GM12878 (cell line): ENCODE measurements around the gene XIRP1. TPM values are rescaled to one million over a fixed set of nuclear protein-coding genes. Genes with fewer than 3 reads are reported as not detected.
"Not testable (repeated sequence)": the region's sequence is repeated elsewhere in the genome, so short reads cannot be mapped to it uniquely, and the experiment has no call there.

ENCODE experiments used
- ATAC-seq: fragments of 200-7000 bp; cut with Tn5 transposase; 3 replicates; pipeline ENCODE4 v1.9.1; 2020; ENCODE audit warnings: mild to moderate bottlenecking, moderate library complexity
- BruUV-seq: library from RNA; stranded (reverse); fragments of 400-500 nt; replicated peaks from 2 replicates; lab custom pipeline; 2021; lab: Mats Ljungman, UMichigan
- CTCF ChIA-PET: fragments of 300-600 bp; sonication (Branson Sonifier 250); formaldehyde crosslinking; extraction: SDS; loops from one replicate; lab custom pipeline; 2021; ENCODE audit warnings: inconsistent platforms; lab: Yijun Ruan, JAX
- POLR2A ChIA-PET: fragments of 350-600 bp; formaldehyde crosslinking; extraction: SDS; loops from one replicate; lab custom pipeline; 2021; ENCODE audit warnings: inconsistent platforms; lab: Charles Lee
- RAD21 ChIA-PET: fragments of 300-600 bp; sonication (Branson Sonifier 250); formaldehyde crosslinking; loops from one replicate; lab custom pipeline; 2023; ENCODE audit warnings: antibody characterized with exemption; ENCODE audit not compliant: unreplicated experiment; lab: Charles Lee
- SMC1A ChIA-PET: fragments of 300-600 bp; sonication (Branson Sonifier 250); formaldehyde crosslinking; loops from one replicate; lab custom pipeline; 2023; ENCODE audit not compliant: unreplicated experiment, uncharacterized antibody; lab: Charles Lee
- DNase-seq: peaks from one replicate; pipeline ENCODE4 v3.0.0-alpha.2; 2011; ENCODE audit warnings: low read depth, low spot score
- FAIRE-seq: peaks from 3 replicates; lab custom pipeline; 2011; peaks lifted over from hg19 to GRCh38; lab: Jason Lieb, UNC
- H2AFZ ChIP-seq: 2 replicates; pipeline ENCODE4 v1.6.0; 2011; ENCODE audit warnings: low read depth, low read length, control low read depth; ENCODE audit not compliant: control insufficient read depth
- H3K27ac ChIP-seq: 2 replicates; pipeline ENCODE4 v1.5.1; 2011; ENCODE audit warnings: control low read depth; ENCODE audit not compliant: control insufficient read depth, insufficient read depth
- H3K27me3 ChIP-seq, 2 experiments: replicated peaks in 1 of 2; 2 replicates each; pipeline versions ENCODE4 v1.6.0 to v1.6.1; 2011; ENCODE audit warnings: low read length in 1 of 2; ENCODE audit not compliant: control insufficient read depth in 2 of 2, insufficient read depth in 2 of 2
- H3K36me3 ChIP-seq, 2 experiments: 2 replicates each; pipeline ENCODE4 v1.5.1; 2011; ENCODE audit warnings: low read length in 1 of 2; ENCODE audit not compliant: control insufficient read depth in 2 of 2, insufficient read depth in 2 of 2
- H3K4me1 ChIP-seq: 2 replicates; pipeline ENCODE4 v1.6.1; 2011; ENCODE audit warnings: mild to moderate bottlenecking, low read length, moderate library complexity, mixed read lengths; ENCODE audit not compliant: control insufficient read depth, insufficient read depth
- H3K4me2 ChIP-seq: 2 replicates; pipeline ENCODE4 v1.6.0; 2011; ENCODE audit warnings: control low read depth; ENCODE audit not compliant: control insufficient read depth, insufficient read depth
- H3K4me3 ChIP-seq: fragments of 200-600 bp; sonication (generic); 2 replicates; pipeline ENCODE4 v1.5.1; 2016
- H3K79me2 ChIP-seq: 2 replicates; pipeline ENCODE4 v1.6.0; 2011; ENCODE audit warnings: low read length; ENCODE audit not compliant: control insufficient read depth, insufficient read depth
- H3K9ac ChIP-seq: 2 replicates; pipeline ENCODE4 v1.8.0; 2011; ENCODE audit warnings: low read length, control low read depth, mixed read lengths; ENCODE audit not compliant: control insufficient read depth, insufficient read depth
- H3K9me3 ChIP-seq: replicated peaks from 3 replicates; pipeline ENCODE4 v1.5.1; 2011; ENCODE audit warnings: mild to moderate bottlenecking, low read length; ENCODE audit not compliant: control insufficient read depth, insufficient read depth
- H4K20me1 ChIP-seq: 2 replicates; pipeline ENCODE4 v1.6.0; 2011; ENCODE audit not compliant: control insufficient read depth, insufficient read depth
- HCFC1 ChIP-seq: fragments of 150-350 bp; IDR thresholded peaks from 2 replicates; pipeline ENCODE4 v1.6.1; 2014; ENCODE audit warnings: low read length
- TAF1 ChIP-seq: IDR thresholded peaks from 2 replicates; pipeline ENCODE4 v1.6.1; 2011; ENCODE audit warnings: mild to moderate bottlenecking, low read depth, low read length, borderline replicate concordance
- WGBS: methylation state at CpG from one replicate; pipeline ENCODE4 v1.1.6; 2016; ENCODE audit warnings: low lambda C conversion rate; ENCODE audit not compliant: insufficient replicate concordance, insufficient coverage; ENCODE audit errors: missing lambda C conversion rate; 5-methylcytosine and 5-hydroxymethylcytosine counted together
- in situ Hi-C: fragments of 300-500 bp; cut with MboI; formaldehyde crosslinking; loops from 9 replicates; pipeline ENCODE4 v1.14.3; 2018; ENCODE audit warnings: mixed read lengths
- intact Hi-C: fragments of 100-400 bp; cut with micrococcal nuclease; formaldehyde crosslinking; loops from one replicate; pipeline ENCODE4 v1.14.2; 2022; ENCODE audit not compliant: unreplicated experiment
- polyA plus RNA-seq, 11 experiments: library from polyadenylated mRNA; depleted of rRNA in 4 of 11; unstranded in 6 of 11; stranded (reverse) in 5 of 11; fragments of >200 nt; fragmentation: Nextera tagmentation in 4 of 11; fragmentation: Illumina TruSeq in 1 of 11; extraction: Ambion mirVana in 4 of 11; extraction: Trizol in 1 of 11; gene quantifications; 1 replicate in 1 of 11; 2 replicates in 10 of 11; pipeline versions ENCODE4 v1.2.1 to v1.2.3, GENCODE V29; 2011 to 2016; ENCODE audit warnings: inconsistent platforms in 2 of 11, missing spikeins in 2 of 11, low read depth in 1 of 11
- total RNA-seq, 4 experiments: library from RNA; depleted of rRNA in 3 of 4; stranded (reverse); fragments of >200 nt in 3 of 4; fragmentation: Illumina TruSeq in 1 of 4; extraction: Trizol in 1 of 4; gene quantifications; 2 replicates each; pipeline versions ENCODE4 v1.2.1 to v1.2.3, GENCODE V29; 2013 to 2021

XIRP1 gene
- total and polyA plus RNA-seq, 10 of the 15 experiments (the other 5 are each of a cell fraction or from before 2014, with no cell fraction given), result 0.03 to 0.38 (median 0.08) TPM; not detected in 1

DNA sequence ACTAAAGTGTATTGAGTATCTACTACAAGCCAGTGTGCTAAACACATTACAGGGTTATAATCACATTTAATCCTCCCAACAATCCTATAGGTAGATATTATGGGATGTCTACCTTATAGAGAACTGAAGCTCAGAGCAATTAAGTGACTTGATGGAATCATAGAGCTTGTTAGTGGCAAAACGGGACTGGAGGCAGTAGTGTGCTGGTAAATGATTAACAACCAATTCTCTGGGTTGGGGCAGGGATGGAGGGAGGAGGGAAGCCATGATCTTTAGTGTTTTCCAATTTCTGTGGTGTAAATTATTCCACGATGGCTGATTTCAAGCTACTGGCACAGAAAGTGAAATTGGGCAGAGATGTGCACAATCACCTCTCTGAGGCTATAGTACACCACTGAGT, 20.5 kb downstream of the XIRP1 start:
- Histone ChIP-seq H3K4me1 (no peaks in the 10 kb centered on the region), H3K9me3 (no peaks in the 10 kb centered on the region), H3K4me3 (no peak overlapping the region), H3K9ac (no peak overlapping the region), H3K36me3 (no peaks in the 10 kb centered on the region), H3K4me2 (no peak overlapping the region), H3K27ac (no peak overlapping the region), H4K20me1 (no peaks in the 10 kb centered on the region), H3K27me3 (no peaks in the 10 kb centered on the region; a peak in 1 of 4 replicates), H2AFZ (no peak overlapping the region), H3K79me2 (no peaks in the 10 kb centered on the region)
- in situ Hi-C loops (no loop called here), intact Hi-C loops (no loop called here)
- TF ChIP-seq HCFC1 (no peak), TAF1 (no peak)
- SMC1A ChIA-PET, result interaction anchor here (1.1 to 2.0 kb wide), 5 partner anchors 10 to 64 kb away, joined by 3 to 9 read pairs (median 5); partner anchors contain the start of genes GORASP1 and TTC21A
- POLR2A ChIA-PET, result no interaction called here
- peak; percentile 25; the same call in 1 of the 3 replicates for ATAC-seq
- CTCF ChIA-PET, result interaction anchor here (0.6 to 2.7 kb wide), 8 partner anchors 8 to 172 kb away, joined by 3 to 14 read pairs (median 4); no protein-coding TSS in a partner anchor
- no TSS peak for BruUV-seq
- DNase-seq, result no peak
- RAD21 ChIA-PET, result interaction anchor here (1.5 to 1.9 kb wide), 3 partner anchors 16 to 116 kb away, joined by 4 to 8 read pairs (median 7); no protein-coding TSS in a partner anchor
- WGBS, result 20% methylated on average over 2 of the region's 2 CpGs
- FAIRE-seq, result no peak

DNA sequence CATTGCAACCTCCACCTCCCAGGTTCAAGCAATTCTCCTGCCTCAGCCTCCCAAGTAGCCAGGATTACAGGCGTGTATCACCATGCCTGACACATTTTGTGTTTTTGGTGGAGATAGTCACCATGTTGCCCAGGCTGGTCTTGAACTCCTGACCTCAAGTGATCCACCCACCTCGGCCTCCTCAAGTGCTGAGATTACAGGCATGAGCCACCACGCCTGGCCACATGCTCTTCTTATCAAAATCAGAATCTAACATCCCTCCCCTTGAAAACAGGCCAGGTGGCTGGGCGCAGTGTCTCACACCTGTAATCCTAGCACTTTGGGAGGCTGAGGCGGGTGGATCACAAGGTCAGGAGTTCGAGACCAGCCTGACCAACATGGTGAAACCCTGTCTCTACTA, 21.5 kb downstream of the XIRP1 start:
- H4K20me1 ChIP-seq, BruUV-seq, H3K4me3 ChIP-seq, POLR2A ChIA-PET, H3K9me3 ChIP-seq, H3K4me2 ChIP-seq, H3K9ac ChIP-seq, in situ Hi-C loops, H3K27ac ChIP-seq, H3K27me3 ChIP-seq, H3K79me2 ChIP-seq, FAIRE-seq, intact Hi-C loops, DNase-seq, H2AFZ ChIP-seq, H3K36me3 ChIP-seq, ATAC-seq, H3K4me1 ChIP-seq: not testable (repeated sequence)
- SMC1A ChIA-PET, result interaction anchor here (0.7 to 1.4 kb wide), 3 partner anchors 21 to 145 kb away, joined by 3 to 5 read pairs (median 5); partner anchors contain the start of genes GORASP1 and TTC21A
- RAD21 ChIA-PET, result interaction anchor here (1.9 kb wide), 1 partner anchor 15 kb away, joined by 8 read pairs; no protein-coding TSS in a partner anchor
- WGBS, result 55% methylated on average over 5 of the region's 6 CpGs
- CTCF ChIA-PET, result interaction anchor here (1.1 to 2.0 kb wide), 3 partner anchors 14 to 171 kb away, joined by 3 to 7 read pairs (median 3); no protein-coding TSS in a partner anchor
